Measurements from ENCODE around the gene REV1. TPM values are rescaled to one million over a fixed set of nuclear protein-coding genes. Genes with fewer than 3 reads are reported as not detected.

REV1 gene
- total RNA-seq, 1 donor from 2014 or later, result 52.1 TPM

- no peak overlapping the region for H3K27ac Mint-ChIP-seq
- H3K4me3 Mint-ChIP-seq, result no peak overlapping the region
- H3K36me3 Mint-ChIP-seq (ENCODE audit: low read depth), result peaks cover 84% of the 10 kb centered on the region
- intact Hi-C loops (cut with micrococcal nuclease), result no loop called here
- H3K9me3 Mint-ChIP-seq, result no peaks in the 10 kb centered on the region
- no peak for TF ChIP-seq CTCF (IDR thresholded peaks at IDR 0.05)
- ATAC-seq (ENCODE audit: low read depth) (no peak), DNase-seq (no peak)
- H3K27me3 Mint-ChIP-seq, result no peaks in the 10 kb centered on the region
- ChIA-PET CTCF (no interaction called here), POLR2A (interaction anchor here (0.5 kb wide), 1 partner anchor 53 kb away, joined by 4 read pairs; no protein-coding TSS in a partner anchor)
- H3K4me1 Mint-ChIP-seq, result no peaks in the 10 kb centered on the region
Observed at GRCh38 chr2:99420751-99421299, 69.0 kb downstream of the REV1 start.

- Mint-ChIP-seq H3K4me3 (no peak overlapping the region), H3K27me3 (no peaks in the 10 kb centered on the region), H3K9me3 (no peaks in the 10 kb centered on the region), H3K27ac (no peak overlapping the region), H3K36me3 (ENCODE audit: low read depth) (peaks cover 87% of the 10 kb centered on the region), H3K4me1 (no peaks in the 10 kb centered on the region)
- ChIA-PET CTCF (no interaction called here), POLR2A (no interaction called here)
- no peak for TF ChIP-seq CTCF (IDR thresholded peaks at IDR 0.05)
- ATAC-seq (ENCODE audit: low read depth) (no peak), DNase-seq (no peak)
- intact Hi-C loops (cut with micrococcal nuclease), result no loop called here
Observed at GRCh38 chr2:99420031-99420430, 69.8 kb downstream of the REV1 start.

- POLR2A ChIA-PET, result no interaction called here
- no peak for ATAC-seq (ENCODE audit: low read depth)
- H3K36me3 Mint-ChIP-seq (ENCODE audit: low read depth), result peaks cover 94% of the 10 kb centered on the region
Observed at GRCh38 chr2:99417396-99417795, 72.4 kb downstream of the REV1 start.

GRCh38 chr2:99414566-99414965 is 75.3 kb downstream of the REV1 start:
- no peak for TF ChIP-seq CTCF (IDR thresholded peaks at IDR 0.05)
- ATAC-seq (ENCODE audit: low read depth) (no peak), DNase-seq (no peak)
- Mint-ChIP-seq H3K9me3 (no peaks in the 10 kb centered on the region), H3K4me1 (no peaks in the 10 kb centered on the region), H3K27me3 (no peaks in the 10 kb centered on the region), H3K36me3 (ENCODE audit: low read depth) (peaks cover 85% of the 10 kb centered on the region), H3K4me3 (no peak overlapping the region), H3K27ac (no peak overlapping the region)
- ChIA-PET POLR2A (no interaction called here), CTCF (no interaction called here)
- intact Hi-C loops (cut with micrococcal nuclease), result no loop called here

More at GRCh38 chr2:99417396-99417795, 72.4 kb downstream of the REV1 start:
- intact Hi-C loops (cut with micrococcal nuclease), result no loop called here
- no peak for TF ChIP-seq CTCF (IDR thresholded peaks at IDR 0.05)
- no peaks in the 10 kb centered on the region for H3K4me1 Mint-ChIP-seq
- CTCF ChIA-PET, result no interaction called here
- no peak for DNase-seq
- H3K9me3 Mint-ChIP-seq, result no peaks in the 10 kb centered on the region
- no peak overlapping the region for H3K27ac Mint-ChIP-seq
- no peaks in the 10 kb centered on the region for H3K27me3 Mint-ChIP-seq
- no peak overlapping the region for H3K4me3 Mint-ChIP-seq

- no peak for TF ChIP-seq CTCF (IDR thresholded peaks at IDR 0.05)
- DNase-seq (no peak), ATAC-seq (ENCODE audit: low read depth) (no peak)
- no peaks in the 10 kb centered on the region for H3K27me3 Mint-ChIP-seq
- no peaks in the 10 kb centered on the region for H3K4me1 Mint-ChIP-seq
- peaks cover 72% of the 10 kb centered on the region for H3K36me3 Mint-ChIP-seq (ENCODE audit: low read depth)
- H3K4me3 Mint-ChIP-seq, result no peak overlapping the region
- intact Hi-C loops (cut with micrococcal nuclease), result no loop called here
- ChIA-PET POLR2A (no interaction called here), CTCF (no interaction called here)
- no peak overlapping the region for H3K27ac Mint-ChIP-seq
- H3K9me3 Mint-ChIP-seq, result no peaks in the 10 kb centered on the region
Observed at GRCh38 chr2:99410276-99410675, 79.5 kb downstream of the REV1 start.

Data from activated B cell treated with CpG ODN at 0.5 μM for 24 hours (primary cell).